C4-2B (cell line): ENCODE results near the gene SFT2D1.

Experiments used
- H3K27ac ChIP-seq: fragments of 450-650 bp; 2 replicates; pipeline ENCODE4 v1.5.1; 2017
- CTCF ChIP-seq: fragments of 450-650 bp; conservative IDR thresholded peaks from 2 replicates; pipeline ENCODE4 v1.5.1; 2017; ENCODE audit warnings: mild to moderate bottlenecking
- ZFX ChIP-seq: fragments of 450-650 bp; IDR thresholded peaks from 2 replicates; pipeline ENCODE4 v1.6.1; 2017

SFT2D1 gene

GRCh38 chr6:166289207-166290060 is 52.9 kb downstream of the SFT2D1 start:
- H3K27ac ChIP-seq = no peak overlapping the region
- TF ChIP-seq CTCF (no peak), ZFX (no peak)

GRCh38 chr6:166286839-166287271 is 55.5 kb downstream of the SFT2D1 start:
- TF ChIP-seq CTCF (no peak), ZFX (no peak)
- no peak overlapping the region for H3K27ac ChIP-seq

- no peak overlapping the region for H3K27ac ChIP-seq
- TF ChIP-seq CTCF = no peak
- no peak for TF ChIP-seq ZFX
Measured at GRCh38 chr6:166285233-166285632, 57.1 kb downstream of the SFT2D1 start.

- no peak for TF ChIP-seq CTCF
- no peak for TF ChIP-seq ZFX
- no peak overlapping the region for H3K27ac ChIP-seq
Measured at GRCh38 chr6:166284640-166285039, 57.7 kb downstream of the SFT2D1 start.

GRCh38 chr6:166282394-166283032 is 59.8 kb downstream of the SFT2D1 start:
- no peak overlapping the region for H3K27ac ChIP-seq
- no peak for TF ChIP-seq CTCF
- TF ChIP-seq ZFX = no peak

- H3K27ac ChIP-seq = no peak overlapping the region
- TF ChIP-seq CTCF = no peak
- no peak for TF ChIP-seq ZFX
Measured at GRCh38 chr6:166281104-166281503, 61.2 kb downstream of the SFT2D1 start.

- H3K27ac ChIP-seq = no peak overlapping the region
- TF ChIP-seq CTCF = no peak
- no peak for TF ChIP-seq ZFX
Measured at GRCh38 chr6:166279393-166279679, 63.0 kb downstream of the SFT2D1 start.
